DND-41 (cell line): ENCODE results near the gene SSH3.

Experiments
- EZH2 ChIP-seq: IDR thresholded peaks from 3 replicates; pipeline ENCODE4 v1.6.1; 2012; ENCODE audit warnings: borderline replicate concordance, low read depth, mild to moderate bottlenecking, moderate library complexity, low read length, inconsistent platforms; ENCODE audit not compliant: severe bottlenecking
- TF ChIP-seq, protein P1 (sequence below): IDR thresholded peaks from 2 replicates; pipeline ENCODE4 v1.5.1; 2012; ENCODE audit warnings: borderline replicate concordance, low read length, moderate library complexity, mild to moderate bottlenecking; ENCODE audit not compliant: poor library complexity, severe bottlenecking; ENCODE audit errors: extremely low read depth

DNA sequence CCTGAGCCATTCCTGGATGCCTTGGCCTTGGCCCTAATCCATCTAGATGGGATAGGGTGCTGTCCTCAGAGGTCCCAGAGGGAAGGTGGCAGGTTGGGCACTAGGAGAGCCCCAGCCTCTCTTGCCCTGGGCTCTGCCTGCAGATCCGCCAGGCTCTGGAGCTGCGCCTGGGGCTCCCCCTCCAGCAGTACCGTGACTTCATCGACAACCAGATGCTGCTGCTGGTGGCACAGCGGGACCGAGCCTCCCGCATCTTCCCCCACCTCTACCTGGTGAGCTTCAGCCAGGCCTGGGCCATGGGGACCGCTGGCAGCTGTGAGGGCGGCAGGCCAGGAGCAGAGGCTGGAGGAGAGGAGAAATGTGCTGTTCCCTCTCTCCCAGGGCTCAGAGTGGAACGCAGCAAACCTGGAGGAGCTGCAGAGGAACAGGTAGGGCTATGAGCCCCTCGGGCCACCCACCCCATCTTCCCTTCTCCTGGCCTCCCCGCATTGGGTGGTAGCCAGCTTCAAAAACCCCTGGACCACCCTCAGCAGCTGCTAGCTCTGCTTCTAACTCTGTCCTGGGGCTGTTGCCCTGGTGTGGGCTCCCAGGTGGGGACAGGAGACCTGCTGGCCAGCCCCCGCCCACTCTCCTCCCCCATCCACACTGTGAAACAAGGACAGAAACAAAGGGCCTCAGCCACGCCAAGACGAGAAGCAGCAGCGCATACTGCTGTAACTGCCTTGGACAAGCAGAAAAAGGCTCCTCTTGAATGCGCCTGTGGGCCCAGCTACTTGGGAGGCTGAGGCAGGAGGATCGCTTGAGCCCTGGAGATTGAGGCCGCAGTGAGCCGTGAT lies 4.9 kb downstream of the SSH3 start:
- TF ChIP-seq, protein P1, sequence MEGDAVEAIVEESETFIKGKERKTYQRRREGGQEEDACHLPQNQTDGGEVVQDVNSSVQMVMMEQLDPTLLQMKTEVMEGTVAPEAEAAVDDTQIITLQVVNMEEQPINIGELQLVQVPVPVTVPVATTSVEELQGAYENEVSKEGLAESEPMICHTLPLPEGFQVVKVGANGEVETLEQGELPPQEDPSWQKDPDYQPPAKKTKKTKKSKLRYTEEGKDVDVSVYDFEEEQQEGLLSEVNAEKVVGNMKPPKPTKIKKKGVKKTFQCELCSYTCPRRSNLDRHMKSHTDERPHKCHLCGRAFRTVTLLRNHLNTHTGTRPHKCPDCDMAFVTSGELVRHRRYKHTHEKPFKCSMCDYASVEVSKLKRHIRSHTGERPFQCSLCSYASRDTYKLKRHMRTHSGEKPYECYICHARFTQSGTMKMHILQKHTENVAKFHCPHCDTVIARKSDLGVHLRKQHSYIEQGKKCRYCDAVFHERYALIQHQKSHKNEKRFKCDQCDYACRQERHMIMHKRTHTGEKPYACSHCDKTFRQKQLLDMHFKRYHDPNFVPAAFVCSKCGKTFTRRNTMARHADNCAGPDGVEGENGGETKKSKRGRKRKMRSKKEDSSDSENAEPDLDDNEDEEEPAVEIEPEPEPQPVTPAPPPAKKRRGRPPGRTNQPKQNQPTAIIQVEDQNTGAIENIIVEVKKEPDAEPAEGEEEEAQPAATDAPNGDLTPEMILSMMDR, result no peak
- no peak for TF ChIP-seq EZH2
